ENCODE measurements around the gene PUS7. TPM values are rescaled to one million over a fixed set of nuclear protein-coding genes. Genes with fewer than 3 reads are reported as not detected.

Gene PUS7
- total RNA-seq, 4 donors from 2014 or later, result 19.9 to 25.5 (median 21.7) TPM

- peaks cover 30 to 38% of the 10 kb centered on the region in 2 donors for H3K36me3 ChIP-seq
These were observed 37.9 kb upstream of the PUS7 start for GRCh38 chr7:105559926-105560325.

GRCh38 chr7:105538339-105538738 lies 16.3 kb upstream of the PUS7 start:
- Histone ChIP-seq H3K27ac (no peak overlapping the region), H3K27me3 (no peaks in the 10 kb centered on the region), H3K4me1 (peaks cover 0 to 5% of the 10 kb centered on the region in 2 donors), H3K9me3 (no peaks in the 10 kb centered on the region), H3K36me3 (peaks cover 30 to 33% of the 10 kb centered on the region in 2 donors), H3K4me3 (replicated peaks in 1 of 3) (no peak overlapping the region)
- no peak for DNase-seq
- 66 to 94% methylated on average over 2 of the region's 2 CpGs for WGBS, 2 donors
- intact Hi-C loops (cut with DNase I), result no loop called here
- TF ChIP-seq CTCF (IDR thresholded peaks at IDR 0.05) (no peak), POLR2A (IDR thresholded peaks at IDR 0.05) (no peak)

More at GRCh38 chr7:105559926-105560325, 37.9 kb upstream of the PUS7 start:
- Histone ChIP-seq H3K27me3 (no peaks in the 10 kb centered on the region), H3K4me1 (no peaks in the 10 kb centered on the region), H3K9me3 (no peaks in the 10 kb centered on the region), H3K4me3 (replicated peaks in 1 of 3) (no peak overlapping the region), H3K27ac (no peak overlapping the region)
- DNase-seq, result no peak
- 89 to 95% methylated on average over 1 of the region's 1 CpG for WGBS, 2 donors
- intact Hi-C loops (cut with DNase I), result no loop called here
- no peak for TF ChIP-seq POLR2A (IDR thresholded peaks at IDR 0.05)
- TF ChIP-seq CTCF (IDR thresholded peaks at IDR 0.05), result no peak

- WGBS, 2 donors, result 35 to 38% methylated on average over 11 to 12 of the region's 12 CpGs
- intact Hi-C loops (cut with DNase I), result no loop called here
- TF ChIP-seq POLR2A (IDR thresholded peaks at IDR 0.05) (no peak), CTCF (IDR thresholded peaks at IDR 0.05) (no peak)
- Histone ChIP-seq H3K4me1 (peaks cover 6 to 17% of the 10 kb centered on the region in 2 donors), H3K36me3 (peaks cover 6 to 13% of the 10 kb centered on the region in 2 donors), H3K27me3 (no peaks in the 10 kb centered on the region), H3K27ac (peak overlapping the region in 1 of 3 donors; percentile 75), H3K4me3 (replicated peaks in 1 of 3) (peak overlapping the region; percentile 75 to 91 (median 76)), H3K9me3 (no peaks in the 10 kb centered on the region)
- no peak for DNase-seq
These were observed 10.8 kb upstream of the PUS7 start for GRCh38 chr7:105532709-105533460.

GRCh38 chr7:105531792-105532671 lies 10.0 kb upstream of the PUS7 start, which contains the start of gene RINT1:
RINT1 (plus strand) TSS chr7:105532201; CDS start chr7:105532316, 115 bp downstream.
- WGBS, 2 donors, result 4% methylated on average over 21 to 32 of the region's 42 CpGs
- intact Hi-C loops (cut with DNase I), result no loop called here
- Histone ChIP-seq H3K27ac (peak within 1 kb of the TSS; percentile 56 to 75 (median 64)), H3K4me3 (replicated peaks in 1 of 3) (peak within 1 kb of the TSS; percentile 75 to 91 (median 76)), H3K27me3 (no peaks in the 10 kb centered on the region), H3K9me3 (no peaks in the 10 kb centered on the region), H3K36me3 (peaks cover 0 to 7% of the 10 kb centered on the region in 2 donors), H3K4me1 (peaks cover 6 to 17% of the 10 kb centered on the region in 2 donors)
- TF ChIP-seq CTCF (IDR thresholded peaks at IDR 0.05) (peak in 4 of 6 experiments; percentile 34 to 69 (median 56)), POLR2A (IDR thresholded peaks at IDR 0.05) (peak in 1 of 2 donors; percentile 81)
- peak; percentile 87 to 91 for DNase-seq
